GM19351 (cell line): Measurements from ENCODE around the gene MTX2.

Experiments
- ATAC-seq: cut with Tn5 transposase; IDR thresholded peaks from one replicate; pipeline ENCODE4 v1.9.1; 2021; ENCODE audit warnings: mild to moderate bottlenecking, moderate library complexity; ENCODE audit not compliant: unreplicated experiment

The MTX2 gene

GRCh38 chr2:176269319-176270099 lies at the start of gene MTX2:
Gene MTX2 (plus strand): TSS chr2:176269442. CDS start chr2:176269630, 188 bp downstream.
- ATAC-seq, result peak; percentile 95

DNA sequence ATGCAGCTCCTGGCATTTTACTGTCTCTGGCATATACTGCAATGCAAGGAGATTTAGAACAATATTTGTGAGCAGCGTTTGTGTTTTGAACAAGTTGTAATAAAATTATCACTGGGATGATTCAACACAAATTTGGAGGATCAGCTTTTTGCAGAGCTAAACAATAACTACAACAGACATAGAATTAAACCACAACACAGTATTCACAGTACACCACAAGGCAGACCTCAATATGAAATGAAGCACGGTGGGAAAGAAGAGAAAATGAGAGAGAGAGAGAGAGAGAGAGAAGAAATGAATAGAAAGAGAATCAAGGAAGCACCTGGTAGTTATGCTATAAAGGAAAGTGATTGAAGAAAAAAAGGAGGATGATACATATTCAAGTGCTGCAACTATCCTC lies 41.4 kb upstream of the MTX2 start:
- no peak for ATAC-seq

DNA sequence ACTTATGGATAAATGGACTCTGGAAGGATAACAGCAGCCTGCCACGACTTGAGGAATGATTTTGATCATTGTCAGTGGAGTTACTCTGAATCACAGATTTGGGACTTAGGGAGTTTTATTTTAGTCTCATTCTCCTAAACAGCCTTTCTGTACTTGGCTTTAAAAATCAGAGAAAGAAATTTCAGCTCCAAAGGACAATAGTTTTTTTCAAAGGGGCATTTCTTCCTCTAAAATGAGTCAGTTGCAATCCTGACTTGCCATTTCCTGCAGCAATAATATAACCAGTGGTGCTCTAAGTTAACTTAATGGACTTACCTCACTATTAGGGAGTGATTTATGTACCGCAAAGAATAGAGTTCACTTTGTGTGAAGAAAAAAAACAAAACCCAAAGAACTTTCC lies 35.1 kb upstream of the MTX2 start:
- ATAC-seq, result no peak

- no peak for ATAC-seq
Measured at GRCh38 chr2:176234940-176235339, 34.3 kb upstream of the MTX2 start.

GRCh38 chr2:176237456-176237855 lies 31.8 kb upstream of the MTX2 start:
- no peak for ATAC-seq

DNA sequence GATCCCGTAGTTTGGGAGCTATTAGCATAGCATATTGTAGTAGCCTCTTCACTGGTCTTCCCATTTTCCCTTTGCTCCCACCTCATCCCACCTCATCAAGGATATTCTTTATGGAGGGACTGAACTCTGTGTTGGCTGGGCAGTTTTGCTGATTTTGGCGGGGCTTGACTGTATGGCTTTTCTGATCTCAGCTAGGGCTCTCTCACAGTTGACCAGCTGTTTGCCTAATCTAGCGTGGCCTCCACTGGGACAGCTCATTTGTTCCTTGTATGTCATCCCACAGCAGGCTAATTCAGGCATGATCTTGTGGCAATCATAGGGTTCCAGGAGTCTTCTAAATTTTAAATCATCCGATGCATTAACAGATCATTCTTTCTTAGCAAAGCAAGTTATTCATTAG lies 30.2 kb upstream of the MTX2 start:
- no peak for ATAC-seq

- ATAC-seq, result no peak
Measured at GRCh38 chr2:176240301-176240700, 28.9 kb upstream of the MTX2 start.

DNA sequence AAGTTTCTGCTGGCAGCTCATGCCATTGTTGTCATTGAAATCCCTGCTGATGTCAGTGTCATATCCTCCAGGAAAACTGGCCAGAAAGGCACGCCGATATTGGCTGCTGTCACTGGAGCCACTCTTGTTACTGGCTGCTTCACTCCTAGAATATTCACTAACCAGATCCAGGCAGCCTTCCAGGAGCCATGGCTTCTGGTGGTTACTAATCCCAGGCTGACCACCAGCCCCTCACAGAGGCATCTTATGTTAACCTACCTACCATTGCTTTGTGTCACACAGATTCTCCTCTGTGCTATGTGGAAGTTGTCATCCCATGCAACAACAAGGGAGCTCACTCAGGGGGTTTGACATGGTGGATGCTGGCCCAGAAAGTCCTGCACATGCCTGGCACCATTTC lies 27.0 kb upstream of the MTX2 start:
- no peak for ATAC-seq

DNA sequence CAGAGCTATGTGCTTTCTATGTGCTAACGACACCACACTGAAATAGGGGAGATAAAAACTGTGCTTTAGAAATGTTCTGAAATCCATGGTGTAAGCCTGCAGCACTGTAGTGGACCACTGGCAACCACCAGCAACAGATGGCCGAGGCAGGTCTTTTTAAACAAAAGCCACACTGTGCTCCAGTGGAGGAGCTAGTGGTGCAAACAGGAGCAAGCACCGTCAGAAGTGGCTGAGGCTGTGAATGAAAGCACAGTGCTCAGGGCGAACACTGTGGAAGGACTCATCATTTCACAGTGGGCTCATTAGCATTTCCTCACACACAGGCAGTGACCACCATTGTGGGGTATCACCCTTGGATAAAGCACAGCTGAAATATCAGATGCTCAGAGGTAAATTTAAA lies 22.9 kb upstream of the MTX2 start:
- ATAC-seq, result no peak

DNA sequence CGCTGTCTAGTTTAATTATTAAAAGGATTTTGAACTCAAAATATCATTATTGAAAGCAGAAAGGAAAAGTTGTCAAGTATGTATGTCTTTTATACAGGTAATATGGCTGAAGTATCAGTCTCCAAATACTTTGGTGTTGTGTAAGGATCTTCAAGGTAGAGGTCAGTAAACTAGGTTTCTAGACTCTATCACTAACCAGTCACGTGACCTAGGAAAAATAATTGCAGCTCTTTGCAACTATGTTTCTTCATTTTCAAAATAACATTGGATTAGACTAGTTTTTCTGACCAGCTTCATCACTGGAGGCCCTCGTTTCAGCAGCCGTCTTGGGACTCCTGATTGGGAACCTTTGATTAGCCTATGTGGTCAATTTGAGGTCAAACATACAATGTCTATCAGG lies 21.4 kb upstream of the MTX2 start:
- no peak for ATAC-seq

- no peak for ATAC-seq
Measured at GRCh38 chr2:176251928-176252327, 17.3 kb upstream of the MTX2 start.

DNA sequence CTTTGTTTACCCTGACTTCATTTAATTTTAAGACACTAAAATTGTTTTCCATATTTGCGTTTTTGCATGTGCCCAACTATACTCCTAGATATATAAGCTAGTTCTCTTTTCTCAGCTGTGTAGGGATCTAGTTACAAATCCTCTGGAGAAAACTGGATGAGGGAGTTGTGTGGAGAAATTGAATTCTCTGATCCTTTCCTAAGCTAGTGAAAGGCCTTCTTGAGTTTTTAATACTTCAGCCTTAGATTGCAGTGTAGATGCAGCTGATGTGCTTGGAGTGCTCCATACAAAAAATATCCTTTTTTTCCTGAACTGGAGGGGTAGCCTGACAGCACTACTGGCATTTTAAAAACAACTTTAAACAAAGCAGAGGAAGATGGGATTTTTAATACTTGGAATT lies 8.6 kb upstream of the MTX2 start:
- no peak for ATAC-seq

- ATAC-seq, result no peak
Measured at GRCh38 chr2:176261136-176261535, 8.1 kb upstream of the MTX2 start.

GRCh38 chr2:176268976-176269318 lies 295 bp upstream of the MTX2 start:
- peak; percentile 31 for ATAC-seq

DNA sequence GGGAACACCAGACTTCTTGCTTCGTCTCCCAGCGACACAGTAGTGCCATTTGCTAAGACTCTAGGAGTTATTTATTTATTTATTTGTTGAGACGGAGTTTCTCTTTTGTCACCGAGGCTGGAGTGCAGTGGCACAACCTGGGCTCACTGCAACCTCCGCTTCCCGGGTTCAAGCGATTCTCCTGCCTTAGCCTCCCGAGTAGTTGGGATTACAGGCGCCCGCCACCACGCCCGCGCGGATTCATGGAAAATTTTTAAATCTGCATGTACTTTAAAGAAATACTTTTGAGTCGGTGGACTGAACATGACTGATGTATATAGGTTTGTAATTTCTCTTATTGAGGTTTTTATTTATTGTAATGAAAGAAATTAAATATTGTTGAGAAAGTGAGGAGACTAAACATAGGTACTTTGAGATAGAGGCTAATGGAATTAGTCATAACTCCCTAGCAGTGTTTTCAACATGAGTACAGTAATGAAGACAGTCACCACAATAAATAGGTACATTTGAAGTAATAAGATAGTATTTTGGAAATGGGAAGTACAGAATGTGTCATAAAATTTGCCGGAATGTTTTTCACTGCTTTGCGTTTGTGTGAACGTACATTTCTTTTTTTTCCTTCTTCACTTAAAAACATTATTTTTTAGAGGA lies 983 bp downstream of the MTX2 start:
- no peak for ATAC-seq

DNA sequence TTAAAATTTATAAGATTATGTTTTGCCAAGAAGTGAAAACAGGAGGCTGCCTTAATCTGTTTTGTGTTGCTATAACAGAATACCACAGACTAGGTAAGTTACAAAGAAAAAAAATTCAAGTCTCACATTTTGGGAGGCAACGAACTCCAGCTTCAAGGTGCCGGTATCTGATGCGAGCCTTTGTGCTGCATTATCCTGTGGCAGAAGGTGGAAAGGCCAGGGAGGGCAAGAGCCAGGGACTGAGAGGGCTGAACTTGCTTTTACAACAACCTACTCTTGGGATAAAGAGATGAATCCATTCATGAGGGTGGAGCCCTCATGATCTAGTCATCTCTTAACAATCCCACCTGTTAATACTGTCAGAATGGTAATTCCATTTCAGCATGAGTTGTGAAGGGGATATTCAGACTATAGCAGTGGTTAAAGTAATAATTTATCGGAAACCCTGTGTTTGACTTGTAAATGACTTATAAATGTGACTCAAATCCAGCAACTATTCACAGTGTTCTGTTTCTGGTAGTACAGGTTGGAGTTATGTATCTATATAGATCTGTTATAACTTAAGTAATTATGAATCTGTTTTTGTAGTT lies 3.7 kb downstream of the MTX2 start:
- no peak for ATAC-seq

- no peak for ATAC-seq
Measured at GRCh38 chr2:176278927-176279326, 9.7 kb downstream of the MTX2 start.

DNA sequence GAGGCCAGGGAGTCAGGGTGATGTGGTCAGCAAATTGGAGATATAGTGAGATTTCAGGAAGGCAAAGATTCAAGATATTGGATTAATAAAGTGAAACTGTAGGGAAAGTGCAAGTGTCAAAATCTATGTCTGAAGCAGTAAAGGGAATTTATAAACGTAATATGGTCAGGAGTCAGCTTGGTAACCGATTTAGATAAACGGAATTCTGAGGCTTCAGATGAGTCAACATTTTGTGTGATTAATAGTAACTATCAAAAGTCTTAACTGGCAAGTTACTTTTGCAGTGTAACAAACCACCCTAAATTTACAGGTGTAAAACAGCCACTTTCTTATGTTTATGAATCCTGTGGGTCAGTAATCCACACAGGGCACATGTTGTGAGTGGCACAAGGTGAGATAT lies 10.9 kb downstream of the MTX2 start:
- ATAC-seq, result no peak

DNA sequence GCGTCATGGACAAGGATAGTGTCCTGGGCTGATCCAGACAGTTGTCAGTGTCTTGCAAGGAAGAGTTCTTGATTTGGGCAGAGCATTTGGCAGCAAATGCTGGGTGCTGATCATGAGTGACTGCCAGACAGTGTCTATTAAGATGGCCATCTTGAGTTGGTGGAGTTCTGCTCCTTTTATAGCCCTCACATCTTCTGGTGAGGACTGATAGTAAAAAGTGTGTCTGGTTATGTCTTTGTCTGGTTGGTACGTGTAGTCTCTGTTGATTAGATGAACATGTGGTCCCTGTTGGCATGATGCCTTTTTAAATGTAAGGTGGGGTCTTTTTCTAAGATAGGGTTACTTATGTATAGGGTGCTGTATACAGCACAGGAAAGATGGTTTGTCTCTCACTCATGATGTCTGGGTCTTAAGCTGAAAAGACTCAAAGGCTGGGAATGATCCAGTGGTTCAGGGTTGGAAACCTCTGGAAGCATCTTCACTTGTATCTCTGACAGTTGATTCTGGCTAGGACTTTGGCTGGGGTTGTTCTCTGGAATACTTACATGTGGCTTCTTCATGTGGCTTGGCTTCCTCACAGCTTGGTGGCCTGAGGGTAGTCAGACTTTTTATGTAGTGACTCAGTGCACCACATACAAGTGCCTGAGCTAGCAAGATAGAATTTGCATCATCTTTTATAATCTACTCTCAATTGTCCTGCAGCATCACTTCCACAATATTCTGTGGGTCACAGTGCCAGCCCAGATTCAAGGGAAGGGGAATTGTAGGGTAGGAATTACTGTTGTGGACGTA lies 11.8 kb downstream of the MTX2 start:
- ATAC-seq, result no peak

DNA sequence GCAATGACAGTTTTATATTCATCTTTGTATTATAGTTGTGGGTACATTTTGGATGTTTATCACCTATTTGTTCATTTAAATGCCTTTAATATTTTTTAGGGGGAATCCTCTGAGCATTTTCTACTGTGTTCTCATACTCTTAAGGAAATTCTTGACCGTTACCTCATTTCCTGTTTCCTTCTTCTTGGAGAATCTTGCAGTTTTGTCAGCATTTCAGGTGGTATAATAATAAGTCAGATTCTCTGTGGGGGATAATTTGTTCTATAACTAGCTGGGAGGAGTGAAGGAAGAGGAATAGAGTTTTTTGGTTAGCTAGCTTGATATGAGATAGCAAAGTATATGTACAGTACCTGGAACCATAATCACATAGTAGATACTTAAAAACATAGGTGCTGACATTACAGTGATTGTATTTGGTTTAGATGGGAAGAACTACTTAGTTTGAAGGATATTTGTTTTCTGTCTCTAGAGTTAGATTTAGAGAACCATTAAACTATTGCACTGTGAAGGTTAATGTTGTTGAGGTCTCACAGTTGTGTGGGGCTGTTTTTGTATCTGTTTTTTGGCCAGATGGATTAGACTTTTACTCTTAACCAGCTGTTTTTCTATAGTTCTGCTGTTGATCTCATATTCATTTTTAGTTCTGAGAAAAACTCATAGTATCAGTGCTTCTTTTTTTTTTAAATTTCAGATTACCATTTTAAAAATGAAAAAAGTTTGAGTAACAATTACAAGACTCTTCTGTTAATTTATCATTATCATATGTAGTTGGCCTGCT lies 14.2 kb downstream of the MTX2 start:
- ATAC-seq, result no peak
